Ovary (tissue), 9 donors: ENCODE data around the gene EIF3A. TPM values are rescaled to one million over a fixed set of nuclear protein-coding genes. Genes with fewer than 3 reads are reported as not detected.

ENCODE experiments used
- DNase-seq, 5 donors: peaks; one replicate each; pipeline ENCODE4 v3.0.0-alpha.2; 2019 to 2020
- H3K27ac ChIP-seq, 2 donors: fragments of 200-600 bp; one replicate each; pipeline versions ENCODE4 v1.5.1 to v1.8.0; 2019 to 2022
- H3K27me3 ChIP-seq: fragments of 200-600 bp; one replicate; pipeline ENCODE4 v1.8.0; 2022
- H3K36me3 ChIP-seq: fragments of 200-600 bp; sonication (generic); one replicate; pipeline ENCODE4 v1.5.1; 2019
- H3K4me1 ChIP-seq: one replicate; pipeline ENCODE4 v1.8.1; 2013; ENCODE audit warnings: mild to moderate bottlenecking, moderate library complexity; ENCODE audit not compliant: insufficient read depth
- H3K4me3 ChIP-seq: fragments of 200-600 bp; sonication (generic); one replicate; pipeline ENCODE4 v1.5.1; 2017
- H3K9me3 ChIP-seq, 2 donors: fragments of 200-600 bp in 1 of 2; sonication (generic) in 1 of 2; one replicate each; pipeline versions ENCODE4 v1.5.1 to v1.8.1; 2013 to 2019; ENCODE audit warnings: mild to moderate bottlenecking in 1 of 2, moderate library complexity in 1 of 2
- CTCF ChIP-seq, 3 donors: fragments of 450-650 bp in 2 of 3; fragments of 200-600 bp in 1 of 3; IDR thresholded peaks; one replicate each; pipeline versions ENCODE4 v1.5.1 to v1.8.0; 2016 to 2022; ENCODE audit warnings: antibody characterized with exemption in 3 of 3, mild to moderate bottlenecking in 1 of 3
- EP300 ChIP-seq: sonication (generic); formaldehyde crosslinking; IDR thresholded peaks from one replicate; pipeline ENCODE4 v1.6.1; 2017; ENCODE audit warnings: antibody characterized with exemption
- POLR2A ChIP-seq: fragments of 450-650 bp; IDR thresholded peaks from one replicate; pipeline ENCODE4 v1.6.1; 2017; ENCODE audit warnings: antibody characterized with exemption, mild to moderate bottlenecking, moderate library complexity
- WGBS, 3 donors: extraction: QIAGEN DNeasy Blood & Tissue Kit in 1 of 3; methylation state at CpG; one replicate each; pipeline versions ENCODE4 v1.1.5 to v1.1.7; 2013 to 2017; 5-methylcytosine and 5-hydroxymethylcytosine counted together
- intact Hi-C, 4 donors: fragments of 100-400 bp; cut with DNase I; formaldehyde crosslinking; loops; one replicate each; pipeline versions ENCODE4 v1.11.0 to v1.15.1; 2022 to 2023
- polyA plus RNA-seq, 2 donors: library from polyadenylated mRNA; stranded (reverse); fragments of 200-250 nt in 1 of 2; fragments of 350-450 nt in 1 of 2; fragmentation: Illumina TruSeq in 1 of 2; extraction: RNeasy Lipid Tissue Mini Kit (QIAGEN cat#74804) in 1 of 2; gene quantifications; one replicate each; pipeline ENCODE4 v1.2.3, GENCODE V29; 2013 to 2014
- total RNA-seq, 7 donors: library from RNA; depleted of rRNA in 2 of 7; stranded (reverse); fragments of >200 nt in 2 of 7; fragmentation: NEBNext Ultra II Directional in 3 of 7; extraction: Animal tissue kit (Norgen Biotek cat#: 25700) in 3 of 7; gene quantifications; one replicate each; pipeline versions ENCODE4 v1.1.0 to v1.2.4, GENCODE V29; 2016 to 2023
- donor health status: DM: no; HTN: no; CAD: no; lungs with moderate emphysema.
- donor health status: DM: no; HTN: no; CAD: no.
- donor health status: Bipolar disorder and iron deficiency.
- donor health status: DM: yes; HTN: yes; CAD: no.
- donor health status: DM: no; HTN: no; CAD: no.
- donor health status: DM: yes; HTN: yes; CAD: no.

The EIF3A gene
- total and polyA plus RNA-seq, 9 donors: 53.9 to 113 (median 88.1) TPM

DNA sequence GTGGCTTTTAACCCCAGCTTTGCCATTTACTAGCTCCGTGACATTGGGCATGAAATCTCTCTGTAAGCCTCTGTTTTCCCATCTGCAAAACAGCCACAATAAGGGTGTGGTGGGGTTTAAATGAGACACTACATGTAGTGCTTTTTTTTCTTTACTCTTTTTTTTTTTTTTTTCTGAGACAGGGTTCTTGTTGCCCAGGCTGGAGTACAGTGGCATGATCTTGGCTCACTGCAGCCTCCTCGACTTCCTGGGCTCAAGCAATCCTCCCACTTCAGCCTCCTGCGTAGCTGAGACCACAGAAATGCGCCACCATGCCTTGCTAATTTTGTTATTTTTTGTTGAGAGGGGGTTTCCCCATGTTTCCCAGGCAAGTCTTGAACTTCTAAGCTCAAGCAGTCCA, 15.0 kb upstream of the EIF3A start:
- Histone ChIP-seq H3K36me3 (no peaks in the 10 kb centered on the region), H3K9me3 (no peaks in the 10 kb centered on the region), H3K4me3 (no peak overlapping the region), H3K4me1 (no peaks in the 10 kb centered on the region), H3K27ac (no peak overlapping the region), H3K27me3 (no peaks in the 10 kb centered on the region)
- DNase-seq: no peak
- 70 to 75% (median 71%) methylated on average over 4 of the region's 4 CpGs for WGBS, 3 donors
- intact Hi-C loops: no loop called here
- TF ChIP-seq EP300 (no peak), POLR2A (no peak), CTCF (IDR thresholded peaks at IDR 0.05) (no peak)

DNA sequence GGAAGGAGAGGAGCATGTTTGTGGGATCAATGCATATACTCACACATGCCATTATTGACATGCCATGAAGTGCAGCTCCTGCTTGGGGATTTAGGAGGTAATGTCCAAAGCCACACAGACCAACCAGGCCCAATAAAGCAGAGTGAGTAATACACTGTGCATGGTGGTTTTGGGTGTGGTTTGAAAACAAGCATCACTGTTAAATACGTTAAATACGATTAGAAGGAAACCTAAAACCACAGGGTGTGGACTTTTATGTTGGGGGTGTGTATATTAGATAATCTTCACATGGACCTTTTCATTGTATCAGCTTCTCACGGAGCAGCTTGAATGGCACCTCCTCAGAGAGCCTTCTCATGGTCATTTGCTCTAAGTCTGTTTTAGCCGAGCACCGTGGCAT, 10.4 kb upstream of the EIF3A start:
- no peak overlapping the region for H3K27ac ChIP-seq
- no peak for TF ChIP-seq POLR2A
- TF ChIP-seq CTCF (IDR thresholded peaks at IDR 0.05): no peak
- TF ChIP-seq EP300: no peak
- H3K36me3 ChIP-seq: no peaks in the 10 kb centered on the region
- H3K9me3 ChIP-seq: no peaks in the 10 kb centered on the region
- intact Hi-C loops: no loop called here
- H3K27me3 ChIP-seq: no peaks in the 10 kb centered on the region
- no peak for DNase-seq
- no peak overlapping the region for H3K4me3 ChIP-seq
- 70 to 76% (median 70%) methylated on average over 5 of the region's 5 CpGs for WGBS, 3 donors
- H3K4me1 ChIP-seq: no peaks in the 10 kb centered on the region

- H3K4me3 ChIP-seq: no peak overlapping the region
- DNase-seq: no peak
- intact Hi-C loops: no loop called here
- H3K9me3 ChIP-seq: no peaks in the 10 kb centered on the region
- H3K36me3 ChIP-seq: no peaks in the 10 kb centered on the region
- no peaks in the 10 kb centered on the region for H3K4me1 ChIP-seq
- 79 to 85% (median 79%) methylated on average over 13 of the region's 13 CpGs for WGBS, 3 donors
- no peaks in the 10 kb centered on the region for H3K27me3 ChIP-seq
- TF ChIP-seq EP300 (no peak), POLR2A (no peak)
- no peak overlapping the region for H3K27ac ChIP-seq
These were observed 9.6 kb upstream of the EIF3A start for GRCh38 chr10:119090026-119090795.

- H3K9me3 ChIP-seq: no peaks in the 10 kb centered on the region
- 31 to 43% (median 34%) methylated on average over 4 of the region's 4 CpGs for WGBS, 3 donors
- no peaks in the 10 kb centered on the region for H3K27me3 ChIP-seq
- no peak overlapping the region for H3K4me3 ChIP-seq
- intact Hi-C loops: no loop called here
- no peak overlapping the region for H3K27ac ChIP-seq
- TF ChIP-seq CTCF (IDR thresholded peaks at IDR 0.05) (no peak), EP300 (no peak), POLR2A (no peak)
- no peak for DNase-seq
- no peaks in the 10 kb centered on the region for H3K4me1 ChIP-seq
- H3K36me3 ChIP-seq: no peaks in the 10 kb centered on the region
These were observed 6.8 kb upstream of the EIF3A start for GRCh38 chr10:119087271-119087882.

DNA sequence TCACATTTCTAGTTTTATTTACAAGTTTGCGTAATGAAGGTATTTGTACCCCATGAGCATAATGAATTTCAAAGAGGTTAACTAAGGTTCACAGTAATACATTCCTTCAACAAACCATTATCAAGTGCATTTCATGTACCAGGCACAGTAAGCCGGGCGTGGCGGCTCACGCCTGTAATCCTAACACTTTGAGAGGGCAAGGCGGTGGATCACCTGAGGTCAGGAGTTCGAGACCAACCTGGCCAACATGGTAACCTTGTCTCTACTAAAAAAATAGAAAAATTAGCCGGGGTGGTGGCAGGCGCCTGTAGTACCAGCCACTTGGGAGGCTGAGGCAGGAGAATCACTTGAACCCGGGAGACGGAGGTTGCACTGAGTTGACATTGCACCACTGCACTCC, 4.3 kb upstream of the EIF3A start:
- Histone ChIP-seq H3K4me1 (no peaks in the 10 kb centered on the region), H3K27me3 (no peaks in the 10 kb centered on the region), H3K9me3 (no peaks in the 10 kb centered on the region), H3K27ac (no peak overlapping the region), H3K4me3 (no peak overlapping the region), H3K36me3 (no peaks in the 10 kb centered on the region)
- WGBS, 3 donors: 87 to 90% (median 89%) methylated on average over 11 of the region's 11 CpGs
- intact Hi-C loops: no loop called here
- TF ChIP-seq POLR2A: no peak
- TF ChIP-seq EP300: no peak
- no peak for TF ChIP-seq CTCF (IDR thresholded peaks at IDR 0.05)
- no peak for DNase-seq
